Activated B cell treated with CpG ODN at 0.5 μM for 24 hours (primary cell): ENCODE data around the gene KTI12. TPM values are rescaled to one million over a fixed set of nuclear protein-coding genes. Genes with fewer than 3 reads are reported as not detected.
A peak's percentile ranks its signal among the peaks of the same experiment; 100 is the strongest.

Experiments
- ATAC-seq: fragments of 200-7000 bp; cut with Tn5 transposase; one replicate; pipeline ENCODE4 v1.10.0; 2021; ENCODE audit warnings: low read depth, mild to moderate bottlenecking, moderate library complexity
- CTCF ChIA-PET: fragments of 350-600 bp; sonication (Branson Sonifier 250); formaldehyde crosslinking; loops from one replicate; lab custom pipeline; 2021; ENCODE audit warnings: antibody characterized with exemption; lab: Charles Lee
- POLR2A ChIA-PET: fragments of 350-600 bp; sonication (Branson Sonifier 250); formaldehyde crosslinking; loops from one replicate; lab custom pipeline; 2021; ENCODE audit warnings: antibody characterized with exemption; lab: Charles Lee
- DNase-seq: peaks from one replicate; pipeline ENCODE4 v3.0.0; 2022
- H3K27ac Mint-ChIP-seq: one replicate; pipeline ENCODE4 v1.8.0; 2020; ENCODE audit warnings: mixed read lengths
- H3K27me3 Mint-ChIP-seq: one replicate; pipeline ENCODE4 v1.8.0; 2021; ENCODE audit warnings: mixed read lengths
- H3K36me3 Mint-ChIP-seq: one replicate; pipeline ENCODE4 v1.8.0; 2021; ENCODE audit warnings: low read depth, mixed read lengths
- H3K4me1 Mint-ChIP-seq: one replicate; pipeline ENCODE4 v1.8.0; 2021; ENCODE audit warnings: mixed read lengths
- H3K4me3 Mint-ChIP-seq: one replicate; pipeline ENCODE4 v1.8.0; 2020; ENCODE audit warnings: mild to moderate bottlenecking, mixed read lengths
- H3K9me3 Mint-ChIP-seq: one replicate; pipeline ENCODE4 v1.8.0; 2020; ENCODE audit warnings: mixed read lengths
- intact Hi-C: fragments of 100-400 bp; cut with micrococcal nuclease; formaldehyde crosslinking; loops from one replicate; pipeline ENCODE4 v1.15.1; 2024
- total RNA-seq: library from RNA; stranded (reverse); gene quantifications from 2 replicates; pipeline ENCODE4 v1.2.3, GENCODE V29; 2022
- TF ChIP-seq, protein P1 (sequence below): fragments of 200-600 bp; IDR thresholded peaks from one replicate; pipeline ENCODE4 v1.8.0; 2022; ENCODE audit warnings: antibody characterized with exemption, mild to moderate bottlenecking

KTI12 gene
- total RNA-seq, 1 donor from 2014 or later, result 18.8 TPM

DNA sequence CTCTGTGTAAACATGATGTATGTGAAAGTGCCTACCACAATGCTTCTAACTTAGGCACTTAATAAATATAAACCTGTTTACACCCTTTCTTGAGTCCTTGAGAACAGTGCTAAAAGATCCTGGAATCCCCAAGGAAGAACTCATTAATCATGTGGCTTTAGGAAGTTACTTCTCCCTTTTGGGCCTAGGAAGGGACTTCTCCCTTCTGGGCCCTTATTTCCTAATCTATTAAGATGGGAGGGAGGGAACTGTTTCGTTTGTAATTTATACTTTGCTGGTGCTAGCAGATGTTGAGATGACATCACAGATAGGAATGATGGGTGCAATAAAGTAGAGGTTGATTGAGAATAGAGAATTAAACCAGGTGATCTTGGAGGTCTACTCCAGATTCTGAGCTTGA, 23.6 kb upstream of the KTI12 start:
- DNase-seq (no peak), ATAC-seq (no peak)
- H3K4me1 Mint-ChIP-seq, result peaks cover 48% of the 10 kb centered on the region
- no peaks in the 10 kb centered on the region for H3K27me3 Mint-ChIP-seq
- peaks cover 56% of the 10 kb centered on the region for H3K36me3 Mint-ChIP-seq
- intact Hi-C loops, result loop anchor here (5.0 to 10.0 kb wide), 8 partner anchors 498 to 1998 kb away; partner anchors contain the start of genes CPT2, CZIB, FAF1 and IFT25
- ChIA-PET POLR2A (interaction anchor here (0.6 to 5.2 kb wide), 4 partner anchors 23 to 575 kb away, joined by 3 to 63 read pairs (median 4); partner anchors contain the start of genes KTI12, ORC1 and PRPF38A), CTCF (no interaction called here)
- H3K27ac Mint-ChIP-seq, result peak overlapping the region; percentile 98
- no peaks in the 10 kb centered on the region for H3K9me3 Mint-ChIP-seq
- TF ChIP-seq, protein P1, sequence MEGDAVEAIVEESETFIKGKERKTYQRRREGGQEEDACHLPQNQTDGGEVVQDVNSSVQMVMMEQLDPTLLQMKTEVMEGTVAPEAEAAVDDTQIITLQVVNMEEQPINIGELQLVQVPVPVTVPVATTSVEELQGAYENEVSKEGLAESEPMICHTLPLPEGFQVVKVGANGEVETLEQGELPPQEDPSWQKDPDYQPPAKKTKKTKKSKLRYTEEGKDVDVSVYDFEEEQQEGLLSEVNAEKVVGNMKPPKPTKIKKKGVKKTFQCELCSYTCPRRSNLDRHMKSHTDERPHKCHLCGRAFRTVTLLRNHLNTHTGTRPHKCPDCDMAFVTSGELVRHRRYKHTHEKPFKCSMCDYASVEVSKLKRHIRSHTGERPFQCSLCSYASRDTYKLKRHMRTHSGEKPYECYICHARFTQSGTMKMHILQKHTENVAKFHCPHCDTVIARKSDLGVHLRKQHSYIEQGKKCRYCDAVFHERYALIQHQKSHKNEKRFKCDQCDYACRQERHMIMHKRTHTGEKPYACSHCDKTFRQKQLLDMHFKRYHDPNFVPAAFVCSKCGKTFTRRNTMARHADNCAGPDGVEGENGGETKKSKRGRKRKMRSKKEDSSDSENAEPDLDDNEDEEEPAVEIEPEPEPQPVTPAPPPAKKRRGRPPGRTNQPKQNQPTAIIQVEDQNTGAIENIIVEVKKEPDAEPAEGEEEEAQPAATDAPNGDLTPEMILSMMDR, result no peak
- peak overlapping the region; percentile 100 for H3K4me3 Mint-ChIP-seq

DNA sequence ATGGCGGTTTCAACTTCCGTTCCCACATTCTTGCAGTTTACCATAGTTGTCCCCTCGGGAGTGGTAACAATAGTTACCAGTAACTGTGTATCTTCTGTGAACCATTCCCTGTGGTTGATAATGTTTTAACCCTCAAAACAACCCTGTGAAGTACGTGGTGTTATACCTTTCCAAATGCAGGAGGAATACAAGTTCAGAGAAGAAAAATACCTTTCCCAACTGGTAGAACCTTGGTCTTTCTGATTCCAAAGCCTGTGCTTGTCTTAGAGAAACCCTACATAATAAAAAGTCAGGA, 23.3 kb upstream of the KTI12 start:
- POLR2A ChIA-PET, result interaction anchor here (0.6 to 5.2 kb wide), 7 partner anchors 23 to 575 kb away, joined by 3 to 63 read pairs (median 4); partner anchors contain the start of genes CC2D1B, KTI12, ORC1 and PRPF38A
- ATAC-seq (peak; percentile 19), DNase-seq (no peak)
- Mint-ChIP-seq H3K4me1 (peaks cover 48% of the 10 kb centered on the region), H3K9me3 (no peaks in the 10 kb centered on the region), H3K27me3 (no peaks in the 10 kb centered on the region), H3K4me3 (peak overlapping the region; percentile 100), H3K27ac (peak overlapping the region; percentile 98), H3K36me3 (peaks cover 57% of the 10 kb centered on the region)
- TF ChIP-seq, protein P1, result no peak
- CTCF ChIA-PET, result no interaction called here
- intact Hi-C loops, result loop anchor here (1.0 to 10.0 kb wide), 13 partner anchors 24 to 1998 kb away; partner anchors contain the start of genes CPT2, CZIB, FAF1 and IFT25

DNA sequence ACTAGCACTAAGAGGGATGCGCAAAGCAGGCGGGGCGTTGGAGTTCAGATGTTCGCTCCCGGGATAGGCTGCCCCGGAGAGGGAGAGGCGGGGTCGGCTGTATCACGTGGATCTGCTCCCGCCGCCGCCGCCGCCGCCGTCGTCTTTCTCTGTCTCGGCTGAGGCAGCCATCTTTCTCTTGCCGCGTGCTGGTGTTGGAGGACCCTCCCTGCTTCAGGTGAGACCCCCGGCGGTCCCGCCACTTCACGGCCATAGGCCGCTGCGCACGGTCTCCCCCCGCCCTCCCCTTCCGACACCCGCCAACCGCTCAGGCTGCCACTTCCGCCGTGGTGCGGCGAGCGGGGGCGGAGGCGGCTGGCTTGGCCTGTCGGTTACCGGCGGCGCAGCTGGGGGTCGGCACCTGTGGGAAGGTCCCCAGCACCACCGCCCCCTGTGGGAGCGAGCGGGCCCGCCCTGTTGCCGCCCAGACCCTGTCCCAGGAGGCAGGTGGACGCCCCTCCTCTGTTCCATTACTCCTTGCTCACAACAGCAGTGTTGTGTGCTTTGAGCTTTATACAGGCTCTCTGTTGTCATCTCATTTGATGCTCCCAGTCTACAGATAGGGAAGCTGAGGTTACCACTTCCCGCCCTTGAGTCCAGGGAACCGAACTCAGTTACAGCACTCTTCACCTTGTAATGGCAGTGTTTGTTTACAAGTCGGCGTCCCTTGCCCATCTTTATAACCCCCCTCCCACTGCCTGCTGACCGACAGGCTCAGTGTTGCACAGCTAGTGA, 22.7 kb upstream of the KTI12 start, which contains the start of gene BTF3L4:
Gene BTF3L4, plus strand, starts transcription at position 133 of the 774 bp plus-strand sequence. CDS start 3,553 bp downstream, outside the sequence.
- peak; percentile 87 for DNase-seq
- POLR2A ChIA-PET, result interaction anchor here (0.6 to 5.2 kb wide), 8 partner anchors 22 to 641 kb away, joined by 3 to 63 read pairs (median 4); partner anchors contain the start of genes CC2D1B, KTI12, ORC1 and PRPF38A
- ATAC-seq, result peak; percentile 88
- CTCF ChIA-PET, result no interaction called here
- Mint-ChIP-seq H3K9me3 (no peaks in the 10 kb centered on the region), H3K4me1 (peaks cover 48% of the 10 kb centered on the region), H3K27me3 (no peaks in the 10 kb centered on the region), H3K4me3 (peak within 1 kb of the TSS; percentile 100), H3K27ac (peak within 1 kb of the TSS; percentile 98), H3K36me3 (peaks cover 58% of the 10 kb centered on the region)
- intact Hi-C loops, result loop anchor here (1.0 to 10.0 kb wide), 13 partner anchors 23 to 1998 kb away; partner anchors contain the start of genes CPT2, CZIB, FAF1 and IFT25
- TF ChIP-seq, protein P1, result no peak

DNA sequence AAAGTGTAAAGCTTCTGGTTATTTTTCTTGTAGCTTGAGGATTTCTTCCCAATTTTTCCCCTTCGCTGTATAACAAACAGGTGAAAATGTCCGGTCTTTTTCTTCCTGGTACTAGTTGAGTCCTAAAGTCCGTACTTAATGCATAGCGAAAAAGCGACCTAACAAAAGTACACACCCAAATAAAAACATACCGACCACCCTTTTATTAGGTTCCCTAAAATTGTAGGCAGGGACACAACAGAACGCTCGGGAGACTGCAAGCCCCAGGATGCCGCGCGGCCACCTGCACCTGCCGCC, 22.2 kb upstream of the KTI12 start:
- Mint-ChIP-seq H3K27ac (peak overlapping the region; percentile 98), H3K27me3 (no peaks in the 10 kb centered on the region), H3K4me3 (peak overlapping the region; percentile 100), H3K36me3 (peaks cover 56% of the 10 kb centered on the region), H3K9me3 (no peaks in the 10 kb centered on the region), H3K4me1 (peaks cover 51% of the 10 kb centered on the region)
- DNase-seq (no peak), ATAC-seq (no peak)
- intact Hi-C loops, result loop anchor here (1.0 to 10.0 kb wide), 14 partner anchors 23 to 1999 kb away; partner anchors contain the start of genes CC2D1B, CPT2, CZIB and FAF1
- CTCF ChIA-PET, result no interaction called here
- POLR2A ChIA-PET, result interaction anchor here (1.4 to 5.2 kb wide), 5 partner anchors 22 to 642 kb away, joined by 4 to 63 read pairs (median 4); partner anchors contain the start of genes CC2D1B and KTI12
- TF ChIP-seq, protein P1, result no peak
